22Rv1 (cell line): ENCODE data around the gene PPP1R9B.

ENCODE experiments used
- H3K27ac ChIP-seq: fragments of 450-650 bp; 2 replicates; pipeline ENCODE4 v1.5.1; 2017
- CTCF ChIP-seq: fragments of 450-650 bp; IDR thresholded peaks from 2 replicates; pipeline ENCODE4 v1.5.1; 2017; ENCODE audit warnings: mild to moderate bottlenecking
- ZFX ChIP-seq: fragments of 450-650 bp; IDR thresholded peaks from 2 replicates; pipeline ENCODE4 v1.6.1; 2017; ENCODE audit warnings: antibody characterized with exemption, borderline replicate concordance

PPP1R9B gene

GRCh38 chr17:50186661-50187393 lies 36.4 kb upstream of the PPP1R9B start:
- no peak overlapping the region for H3K27ac ChIP-seq
- TF ChIP-seq CTCF (no peak), ZFX (no peak)

GRCh38 chr17:50185631-50186471 lies 35.4 kb upstream of the PPP1R9B start:
- TF ChIP-seq ZFX = no peak
- no peak for TF ChIP-seq CTCF
- no peak overlapping the region for H3K27ac ChIP-seq

- no peak overlapping the region for H3K27ac ChIP-seq
- no peak for TF ChIP-seq CTCF
- TF ChIP-seq ZFX = no peak
Observed at GRCh38 chr17:50184611-50185398, 34.3 kb upstream of the PPP1R9B start.

- TF ChIP-seq CTCF (no peak), ZFX (no peak)
- H3K27ac ChIP-seq = no peak overlapping the region
Observed at GRCh38 chr17:50184064-50184463, 33.6 kb upstream of the PPP1R9B start.

GRCh38 chr17:50183421-50183994 lies 33.0 kb upstream of the PPP1R9B start:
- no peak for TF ChIP-seq ZFX
- no peak for TF ChIP-seq CTCF
- H3K27ac ChIP-seq = no peak overlapping the region

- H3K27ac ChIP-seq = no peak overlapping the region
- TF ChIP-seq CTCF = no peak
- no peak for TF ChIP-seq ZFX
Observed at GRCh38 chr17:50182783-50183420, 32.4 kb upstream of the PPP1R9B start.
